ENCODE measurements around the gene RBM38.
"Not testable (repeated sequence)": the region's sequence is repeated elsewhere in the genome, so short reads cannot be mapped to it uniquely, and the experiment has no call there.

Gene RBM38

DNA sequence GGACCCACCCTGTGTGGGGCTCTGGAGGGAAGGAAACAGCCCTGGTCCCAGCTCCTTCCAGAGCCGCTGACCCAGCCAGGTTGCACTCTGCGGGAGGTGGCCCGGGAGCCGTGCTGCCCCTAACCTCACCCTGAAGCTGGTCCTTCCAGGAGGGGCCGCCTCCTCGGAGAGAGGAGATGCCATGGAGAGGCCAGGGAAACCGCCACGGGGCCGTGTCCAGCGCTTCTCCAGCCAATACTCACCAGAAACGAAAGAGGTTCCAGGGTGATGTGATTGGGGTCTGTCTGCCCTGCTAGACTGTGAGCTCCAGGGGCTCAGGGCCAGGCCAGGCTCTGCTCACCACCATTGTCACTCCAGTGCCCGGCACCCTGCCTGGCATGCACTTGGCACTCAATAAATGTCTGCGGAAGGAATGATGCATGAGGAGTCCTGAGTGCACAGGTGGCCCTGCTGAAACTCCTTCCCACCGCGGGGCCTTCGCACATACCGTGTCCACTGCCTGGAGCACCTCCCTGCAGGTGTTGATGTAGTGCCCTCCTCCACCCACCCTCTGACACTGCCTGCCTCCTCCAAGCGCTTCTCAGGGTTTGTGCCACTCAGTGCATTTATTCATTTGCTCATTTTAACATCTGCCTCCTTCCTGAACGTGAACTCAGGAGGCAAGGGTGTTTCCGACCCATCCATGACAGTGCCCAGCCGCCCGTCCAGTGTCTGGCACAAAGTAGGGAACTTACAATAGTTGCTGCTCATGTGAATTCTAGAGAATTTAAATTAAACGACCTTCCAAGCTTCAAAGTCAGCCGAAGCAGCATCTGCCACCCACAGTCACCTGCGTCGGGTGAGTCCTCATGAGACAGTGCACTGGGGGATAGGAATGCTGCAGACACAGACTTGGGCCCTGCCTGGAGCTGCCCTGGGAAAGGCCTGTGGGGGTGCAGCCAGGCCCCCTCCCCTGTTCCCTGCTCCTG lies 30.3 kb downstream of the RBM38 start:
- no peak for DNase-seq

DNA sequence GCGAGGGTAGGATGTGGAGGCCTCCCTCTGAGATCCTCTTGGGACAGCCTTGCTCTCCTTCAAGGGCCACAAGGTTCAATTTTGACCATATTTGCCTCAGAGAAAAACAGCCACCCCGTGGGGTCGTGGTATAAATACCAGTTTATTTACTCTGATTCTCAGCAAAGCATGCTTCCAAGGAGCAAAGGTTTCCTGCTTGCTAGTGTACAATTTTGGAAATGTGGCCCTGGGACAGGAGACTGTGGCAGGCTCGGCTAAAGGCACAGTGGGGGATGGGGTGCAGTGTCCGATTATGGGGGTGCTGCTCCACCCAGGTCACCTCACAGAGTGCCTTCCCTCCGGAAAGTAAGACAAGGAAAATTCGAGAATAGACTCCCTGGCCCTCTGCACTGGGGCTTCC lies 31.1 kb downstream of the RBM38 start:
- DNase-seq = no peak

DNA sequence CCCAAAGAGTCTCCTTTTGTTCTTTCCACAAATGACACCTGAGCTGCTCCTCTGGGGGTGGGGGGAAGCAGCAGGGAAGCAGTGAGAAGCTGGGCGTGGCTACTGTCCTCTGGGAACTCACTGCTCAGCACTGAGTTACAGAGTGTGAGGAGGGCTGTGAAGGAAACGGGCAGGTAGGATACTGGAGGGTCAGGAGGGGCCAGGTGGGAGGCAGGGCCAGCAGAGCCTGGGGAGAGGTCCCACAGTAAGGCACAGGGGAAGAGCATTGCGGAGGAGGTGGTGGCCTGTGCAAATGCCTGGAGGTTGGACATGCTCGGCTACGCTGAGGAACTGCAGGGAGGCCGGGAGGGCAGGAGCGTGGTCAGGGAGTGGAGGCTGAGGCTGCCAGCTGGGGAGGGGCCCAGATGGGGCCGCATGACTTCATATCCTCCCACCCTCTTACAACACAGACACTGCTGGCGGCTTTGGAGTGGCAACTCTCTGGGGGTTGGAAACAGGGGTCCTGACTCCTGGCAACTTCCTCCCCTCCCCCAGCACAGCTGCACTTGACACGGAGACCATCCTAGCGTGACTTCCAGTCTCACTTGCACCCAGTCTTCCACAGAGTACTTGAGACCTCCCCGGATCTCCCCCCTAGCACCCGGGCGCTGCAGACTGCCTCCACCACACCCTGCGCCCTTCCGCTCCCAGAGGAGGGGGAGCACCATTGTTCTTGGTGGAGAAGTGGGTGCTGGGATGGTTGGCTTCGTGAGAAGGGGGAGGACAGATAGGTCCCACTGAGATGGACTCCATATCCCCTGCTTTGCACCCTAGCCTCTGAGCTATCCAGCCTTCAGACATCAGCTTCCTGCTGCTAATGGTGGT lies 34.2 kb downstream of the RBM38 start:
- DNase-seq = no peak

DNA sequence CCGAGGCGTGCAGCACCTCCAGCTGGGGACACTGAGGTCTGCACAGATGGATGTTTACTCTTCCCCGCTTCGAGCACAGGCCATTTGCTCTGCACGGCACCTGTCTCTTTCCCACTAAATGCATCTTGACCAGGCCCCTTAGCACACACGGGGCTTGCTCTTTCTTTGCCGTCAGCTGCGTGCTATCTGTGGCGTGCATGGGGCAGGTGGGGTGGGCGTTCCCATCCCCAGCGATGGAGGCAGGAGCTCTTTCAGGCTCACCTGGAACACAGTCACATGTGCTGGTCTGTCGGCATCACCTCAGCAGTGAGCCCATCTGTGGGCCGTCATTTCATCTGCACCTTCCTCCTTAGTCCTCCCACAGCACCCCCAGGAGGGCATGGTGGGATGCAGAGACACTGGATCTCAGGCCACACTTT lies 35.1 kb downstream of the RBM38 start:
- DNase-seq = no peak

DNA sequence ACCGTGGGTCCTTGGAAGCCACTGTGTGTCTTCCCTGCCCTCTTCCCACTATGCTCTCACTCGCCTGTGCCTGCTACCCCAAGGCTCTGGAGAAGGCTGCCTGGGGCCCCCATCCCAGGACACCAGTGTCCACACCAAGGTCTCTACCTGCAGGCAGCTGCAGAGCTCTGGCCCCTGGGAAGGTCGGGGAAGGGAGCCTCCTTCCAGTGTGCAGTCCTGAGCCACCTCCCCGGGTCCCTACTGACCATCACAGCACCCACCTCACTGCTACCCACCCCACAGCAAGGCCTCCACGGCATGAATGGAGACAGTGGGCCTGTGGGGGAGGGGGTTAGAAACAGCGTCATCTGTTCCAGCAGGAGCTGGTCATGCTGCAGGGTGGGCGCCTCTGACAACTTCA lies 35.6 kb downstream of the RBM38 start:
- no peak for DNase-seq

DNA sequence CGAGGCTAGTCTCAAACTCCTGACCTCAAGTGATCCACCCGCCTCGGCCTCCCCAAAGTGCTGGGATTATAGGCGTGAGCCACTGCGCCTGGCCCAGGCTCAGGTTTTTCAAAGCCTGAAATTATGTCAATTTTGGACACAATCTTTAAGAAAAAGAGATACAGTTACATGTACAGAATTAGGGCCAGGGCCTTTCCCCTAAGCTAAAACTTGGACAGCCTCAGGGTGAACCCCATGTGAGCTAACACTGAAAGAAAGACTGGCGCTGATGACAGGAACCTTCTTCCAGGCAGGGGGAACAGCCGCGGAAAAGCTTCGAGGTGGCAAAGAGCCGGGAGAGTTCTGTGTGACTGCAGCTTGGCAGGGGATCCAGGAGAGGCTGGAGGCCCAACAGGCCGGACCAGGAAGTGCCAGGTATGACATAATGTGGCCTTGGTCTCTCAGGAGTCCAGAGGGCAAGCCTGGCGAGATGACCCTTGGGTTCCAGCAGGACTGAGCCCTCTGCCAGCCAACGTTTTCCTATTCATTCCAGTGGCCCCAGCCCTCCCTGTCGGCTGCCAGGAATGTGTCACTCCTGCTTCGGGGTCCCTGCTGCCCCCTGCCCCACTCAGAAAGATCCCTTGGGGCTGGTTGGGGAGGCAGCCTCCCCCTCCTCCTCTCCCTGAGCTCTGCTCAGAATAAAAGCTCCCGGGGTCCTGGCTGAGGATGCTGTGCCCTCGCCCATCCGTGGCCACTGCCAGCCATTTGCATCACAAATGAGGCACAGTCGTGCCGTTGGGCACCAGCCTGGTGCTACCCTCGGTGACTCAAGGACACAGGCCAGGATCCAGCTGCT lies 37.3 kb downstream of the RBM38 start:
- DNase-seq = no peak

DNA sequence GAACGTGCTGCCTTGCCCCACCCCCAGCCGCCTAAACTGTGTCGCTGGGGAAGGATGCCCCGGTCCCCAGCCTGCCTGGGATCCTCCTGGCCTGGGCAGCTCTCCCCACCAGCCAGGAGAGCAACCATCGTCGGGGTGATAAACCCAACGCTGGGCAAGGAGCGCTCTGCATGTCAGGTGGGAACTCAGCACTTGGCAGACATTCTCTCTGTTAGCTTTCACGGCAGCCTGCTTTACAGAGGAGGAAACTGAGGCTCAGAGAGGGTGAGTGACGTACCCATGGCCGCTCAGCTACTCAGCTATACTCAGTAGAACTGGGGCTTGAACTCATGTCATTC lies 37.9 kb downstream of the RBM38 start:
- no peak for DNase-seq

DNA sequence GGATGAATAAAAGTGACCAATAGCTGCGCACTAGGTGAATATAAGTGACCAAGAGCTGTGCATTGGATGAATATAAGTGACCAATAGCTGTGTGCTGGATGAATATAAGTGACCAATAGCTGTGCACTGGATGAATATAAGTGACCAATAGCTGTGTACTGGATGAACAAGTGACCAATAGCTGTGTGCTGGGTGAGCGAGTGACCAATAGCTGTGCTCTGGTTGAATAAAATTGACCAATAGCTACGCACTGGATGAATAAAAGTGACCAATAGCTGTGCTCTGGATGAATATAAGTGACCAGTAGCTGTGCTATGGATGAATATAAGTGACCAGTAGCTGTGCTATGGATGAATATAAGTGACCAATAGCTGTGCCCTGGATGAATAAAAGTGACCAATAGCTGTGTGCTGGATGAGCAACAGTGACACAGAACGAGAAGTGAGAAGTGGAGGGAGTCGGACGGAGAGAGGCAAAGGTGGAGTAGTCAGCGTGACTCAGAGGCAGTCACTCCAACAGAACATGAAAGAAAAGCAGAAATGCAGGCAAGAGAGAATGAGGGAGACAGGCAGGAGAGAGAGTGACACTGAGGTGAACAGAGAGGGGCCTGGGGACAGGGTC lies 38.5 kb downstream of the RBM38 start:
- peak in 1 of 2 donors; percentile 77 for DNase-seq

DNA sequence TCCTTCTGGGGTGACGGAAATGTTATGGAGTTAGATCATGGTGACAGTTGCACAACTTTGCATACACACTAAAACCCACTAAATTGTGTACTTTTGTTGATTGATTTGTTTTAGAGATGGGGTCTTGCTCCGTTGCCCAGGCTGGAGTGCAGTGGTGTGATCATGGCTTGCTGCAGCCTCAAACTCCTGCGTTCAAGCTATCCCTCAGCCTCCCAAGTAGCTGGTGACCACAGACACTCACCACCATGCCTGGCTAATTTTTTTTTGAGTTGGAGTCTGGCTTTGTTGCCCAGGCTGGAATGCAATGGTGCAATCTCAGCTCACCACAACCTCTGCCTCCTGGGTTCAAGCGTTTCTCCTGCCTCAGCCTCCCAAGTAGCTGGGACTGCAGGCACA lies 39.0 kb downstream of the RBM38 start:
- not testable (repeated sequence) for DNase-seq

DNA sequence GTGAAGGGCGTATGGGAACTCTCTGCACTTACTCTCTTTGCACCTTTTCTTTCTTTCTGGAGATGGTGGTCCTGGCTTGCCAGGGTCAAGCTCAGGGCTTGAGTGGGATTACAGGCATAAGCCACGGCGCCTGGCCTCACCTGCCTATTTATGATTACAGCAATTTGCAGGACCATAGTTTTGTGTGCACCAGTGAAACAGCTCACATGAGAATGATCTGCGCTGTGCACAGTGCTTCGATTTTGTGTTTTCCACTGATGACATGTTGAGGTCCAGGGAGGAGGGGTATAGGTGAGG lies 40.3 kb downstream of the RBM38 start:
- DNase-seq = no peak

DNA sequence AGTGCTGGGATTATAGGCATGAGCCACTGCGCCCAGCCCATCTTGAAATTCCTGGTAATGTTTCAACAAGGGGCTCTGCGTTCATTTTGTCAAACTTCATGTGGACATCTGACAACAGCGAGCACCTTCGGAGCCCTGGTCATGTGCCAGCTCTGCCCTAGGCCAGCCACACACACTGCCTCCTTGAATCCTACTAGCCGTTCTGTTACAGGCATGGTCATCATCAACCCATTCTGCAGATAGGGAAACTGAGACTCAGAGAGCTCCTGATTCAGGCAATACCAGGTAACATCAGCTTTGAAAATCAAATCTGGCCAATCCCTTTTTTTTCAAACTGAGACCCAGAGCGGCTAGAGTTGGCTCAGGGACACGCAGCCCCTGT lies 41.3 kb downstream of the RBM38 start:
- no peak for DNase-seq

DNA sequence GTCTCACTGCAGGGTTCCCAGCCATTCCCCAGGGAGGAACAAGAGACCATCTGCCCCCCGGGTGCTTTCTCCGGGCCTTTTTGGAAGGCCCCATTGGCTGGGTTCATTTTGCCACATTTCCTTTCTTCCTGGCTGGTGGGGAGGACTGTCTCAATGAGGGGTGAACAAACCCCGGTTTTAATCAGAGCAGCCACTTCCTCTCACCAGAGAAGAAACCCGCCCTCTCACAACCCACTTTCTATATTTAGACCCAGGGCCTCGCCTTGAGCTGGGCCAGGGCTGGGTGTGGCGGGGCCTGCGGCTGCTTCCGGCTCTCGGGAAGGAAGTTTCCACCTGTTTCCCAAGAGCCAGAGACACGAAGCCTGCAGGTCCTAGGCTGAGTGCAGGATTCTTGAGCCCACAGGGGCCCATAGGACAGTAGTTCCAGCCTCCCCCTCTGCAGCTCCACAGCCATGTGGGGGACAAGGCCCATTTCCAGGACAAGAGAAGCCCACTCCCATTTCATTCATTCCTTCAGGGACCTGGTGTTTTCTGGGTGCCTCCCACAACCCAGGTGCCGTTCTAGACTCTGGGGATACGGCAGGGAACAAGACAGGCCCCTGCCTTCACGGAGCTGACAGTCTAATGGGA lies 41.8 kb downstream of the RBM38 start:
- peak; percentile 78 to 81 for DNase-seq

DNA sequence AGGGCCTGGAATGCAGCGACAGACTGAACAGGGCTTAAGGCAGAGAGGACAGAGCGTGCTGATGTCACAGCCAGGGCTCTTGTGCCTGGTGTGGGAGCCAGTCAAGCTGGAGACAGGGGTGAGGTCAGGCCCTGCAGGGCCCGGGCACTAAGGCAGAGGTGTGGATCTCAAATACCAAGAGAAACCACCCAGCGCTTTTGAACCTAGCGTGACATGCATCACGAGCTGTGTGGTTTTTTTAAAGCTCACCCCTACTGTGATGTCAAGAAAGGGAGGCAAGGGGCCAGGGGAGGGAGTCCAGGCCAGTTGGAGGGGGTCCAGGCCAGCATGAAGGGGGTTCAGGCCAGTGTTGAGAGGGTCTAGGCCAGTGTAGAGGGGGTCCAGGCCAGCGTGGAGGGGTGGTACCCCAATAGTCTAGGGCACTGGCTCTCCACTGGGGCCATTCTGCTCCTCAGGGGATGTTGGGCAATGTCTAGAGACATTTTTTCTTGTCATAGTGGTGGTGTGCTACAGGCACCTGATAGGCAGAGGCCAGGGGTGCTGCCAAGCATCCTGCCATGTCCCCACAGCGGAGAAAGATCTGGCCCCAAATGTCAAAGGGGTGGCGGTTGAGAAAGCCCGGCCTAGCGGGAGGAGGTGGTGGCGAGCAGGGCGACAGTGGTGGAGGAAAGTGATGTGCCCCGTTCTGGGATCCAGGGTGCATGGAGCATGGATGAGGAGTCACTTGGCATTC lies 42.6 kb downstream of the RBM38 start:
- DNase-seq = peak; percentile 42 to 60

DNA sequence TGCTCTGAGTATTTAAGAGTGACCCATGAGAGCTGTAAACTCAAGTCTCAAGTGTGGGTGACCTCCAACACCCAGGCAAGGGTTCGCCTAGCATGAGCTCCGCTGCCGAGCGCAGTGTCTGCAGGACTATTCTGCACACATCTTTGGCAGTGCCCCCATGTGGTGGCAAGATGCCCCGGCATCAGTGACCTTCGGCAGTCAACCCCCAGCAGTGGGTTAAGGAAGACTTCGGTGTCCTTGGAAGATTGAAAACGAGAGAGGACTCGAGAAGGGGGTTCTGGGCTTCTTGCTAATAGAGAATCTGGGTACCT lies 43.1 kb downstream of the RBM38 start:
- peak in 1 of 2 donors; percentile 36 for DNase-seq

DNA sequence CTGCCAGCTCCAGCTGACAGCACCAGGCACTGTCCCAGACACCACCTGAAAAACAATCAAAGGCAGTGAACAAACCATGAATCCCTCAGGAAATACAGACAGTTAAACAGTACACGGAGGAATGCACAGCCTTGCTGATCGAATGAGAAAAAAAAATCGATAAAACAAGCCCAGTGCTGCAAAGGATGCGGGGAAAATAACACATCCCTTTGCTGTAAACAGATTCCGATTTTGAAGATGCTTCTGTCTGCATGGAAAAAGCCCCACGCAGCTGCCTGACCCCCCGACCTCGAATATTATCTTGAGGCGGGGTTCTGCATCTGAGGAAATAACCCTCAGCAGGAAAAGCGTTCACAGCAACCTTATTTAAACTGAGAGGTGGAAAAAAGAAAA lies 43.9 kb downstream of the RBM38 start:
- no peak for DNase-seq

DNA sequence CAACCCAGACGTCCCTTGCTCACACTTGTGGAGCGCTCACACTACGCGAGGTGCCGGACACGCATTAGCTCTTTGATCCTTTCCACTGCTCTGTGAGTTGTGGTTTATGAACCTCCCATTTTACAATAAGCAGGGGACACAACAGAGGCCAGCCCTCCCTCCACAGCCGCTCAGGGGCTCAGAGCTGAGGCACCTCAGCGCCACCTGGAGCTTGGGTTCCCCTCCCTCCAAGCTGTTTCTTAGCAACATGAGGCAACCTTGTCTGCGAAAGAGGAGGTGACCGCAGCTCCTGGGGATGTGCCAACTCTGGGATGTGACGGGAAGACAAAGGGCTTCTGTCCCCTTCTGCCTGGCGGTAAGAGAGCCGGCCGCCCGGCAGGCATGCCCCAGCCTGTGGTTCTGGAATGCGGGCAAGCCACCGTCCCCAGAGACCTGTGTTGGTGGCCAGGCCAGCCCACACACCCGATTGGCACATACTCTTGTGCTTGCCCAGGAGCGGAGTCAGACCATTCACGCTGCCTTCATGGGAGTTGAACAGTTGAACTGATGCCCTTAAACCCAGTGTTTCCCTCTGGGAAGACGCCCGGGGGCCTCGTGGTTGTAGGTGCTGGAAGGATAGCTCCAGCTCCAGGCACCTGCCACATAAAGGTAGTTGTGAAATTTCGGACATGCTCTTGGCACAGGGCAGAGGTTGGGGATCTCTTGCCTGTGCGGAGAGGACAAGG lies 44.5 kb downstream of the RBM38 start:
- peak; percentile 46 to 60 for DNase-seq

DNA sequence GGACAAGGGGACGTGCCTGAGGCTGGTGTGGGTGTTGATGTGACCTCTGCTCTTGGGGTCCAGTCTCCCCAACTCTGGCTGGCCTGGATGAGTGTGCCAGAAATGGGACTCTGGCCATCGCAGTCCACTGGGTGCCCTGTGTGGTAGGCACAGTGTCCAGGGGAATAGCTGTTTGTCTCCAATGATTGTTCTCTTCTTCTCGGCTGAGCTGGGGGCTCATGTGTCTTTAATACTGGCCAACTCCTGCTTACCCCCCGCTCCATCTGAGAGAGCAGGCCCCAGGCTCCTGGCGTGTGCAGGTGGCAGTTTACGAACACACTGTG lies 45.0 kb downstream of the RBM38 start:
- DNase-seq = no peak

DNA sequence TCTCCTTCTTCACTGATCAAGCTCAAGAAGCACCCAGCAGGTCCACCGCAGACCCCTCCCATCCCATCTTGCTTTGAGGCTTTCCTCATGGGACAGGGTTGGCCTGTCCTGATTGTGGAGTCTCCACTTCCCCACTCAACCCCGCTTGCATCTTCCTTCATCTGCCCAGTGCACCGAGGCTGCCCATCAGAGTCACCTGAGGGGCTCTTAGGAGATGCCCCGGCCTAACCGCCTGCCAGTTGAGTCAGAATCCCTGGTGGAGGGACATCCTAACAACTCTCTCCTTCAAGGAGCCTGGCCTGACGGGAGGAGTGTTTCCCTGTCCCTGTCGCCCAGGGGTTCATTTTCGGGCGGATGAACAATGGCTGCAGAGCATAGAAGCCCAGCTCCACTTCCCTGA lies 46.1 kb downstream of the RBM38 start:
- no peak for DNase-seq

DNA sequence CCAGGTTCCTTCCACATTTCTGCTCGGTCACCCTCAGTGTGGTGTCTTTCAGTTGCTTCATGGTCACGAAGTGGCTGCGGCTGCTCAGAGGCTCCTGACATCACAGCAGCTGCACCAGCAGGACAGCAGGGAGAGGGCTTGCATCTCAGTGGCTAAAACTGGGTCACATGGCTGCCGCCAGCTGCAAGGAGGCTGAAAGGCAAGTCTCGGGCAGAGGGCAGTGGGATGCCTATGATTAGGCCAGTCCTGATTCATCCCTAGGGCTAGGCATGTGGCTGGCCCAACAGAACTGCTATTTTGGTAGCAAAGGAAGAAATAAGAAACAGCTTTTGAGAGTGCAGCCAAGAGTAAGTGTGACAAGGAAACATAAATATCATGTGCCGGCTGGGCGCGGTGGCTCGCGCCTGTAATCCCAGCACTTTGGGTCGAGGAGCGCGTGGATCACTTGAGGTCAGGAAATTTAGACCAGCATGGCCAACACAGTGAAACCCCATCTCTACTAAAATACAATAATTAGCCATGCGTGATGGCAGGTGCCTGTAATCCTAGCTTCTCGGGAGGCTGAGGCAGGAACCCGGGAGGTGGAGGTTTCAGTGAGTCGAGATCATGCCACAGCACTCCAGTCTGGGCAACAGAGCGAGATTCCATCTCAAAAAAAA lies 46.6 kb downstream of the RBM38 start:
- no peak for DNase-seq

DNA sequence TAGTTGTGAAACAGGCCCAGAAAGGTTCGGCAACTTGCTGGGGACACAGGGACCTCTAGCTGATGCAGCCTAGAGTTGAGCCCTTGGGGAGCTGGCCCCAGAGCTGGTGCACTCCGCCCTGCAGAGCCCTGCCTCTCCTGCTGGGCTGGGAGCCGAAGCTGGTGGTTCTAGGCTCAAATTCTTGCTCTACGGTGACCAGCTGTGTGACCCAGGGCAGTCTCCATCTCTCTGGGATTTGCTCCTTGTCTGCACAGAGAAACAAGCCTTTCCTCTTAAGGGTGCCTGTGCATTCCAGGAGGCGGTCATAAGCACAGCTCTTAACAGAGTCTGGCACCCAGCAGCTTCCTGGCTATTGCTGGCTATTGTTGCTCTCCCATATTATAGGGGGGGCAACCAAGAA lies 47.4 kb downstream of the RBM38 start:
- no peak for DNase-seq

DNA sequence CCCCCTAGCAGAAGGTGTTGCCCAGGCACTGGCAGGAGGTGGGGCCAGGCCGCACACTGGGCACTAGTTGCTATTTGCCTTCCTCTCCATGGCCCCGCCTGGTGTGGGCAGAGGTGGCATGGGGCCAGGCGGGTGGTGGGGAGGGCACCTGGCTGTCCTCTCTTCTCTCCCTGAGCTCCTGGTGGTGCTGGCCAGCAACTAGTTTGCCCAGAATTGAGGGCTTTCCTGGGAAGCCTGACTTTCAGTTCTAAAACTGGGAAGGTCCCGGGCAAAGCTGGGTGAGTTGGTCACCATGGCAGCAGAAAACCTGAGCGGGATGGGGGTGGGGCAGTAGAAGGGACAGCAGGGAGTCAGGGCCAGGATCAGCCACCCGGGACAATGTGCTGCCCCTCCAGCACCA lies 48.2 kb downstream of the RBM38 start:
- DNase-seq = no peak
